Mammary epithelial cell (primary cell): ENCODE measurements around the gene MYO5C.

Experiments used
- EZH2 ChIP-seq: IDR thresholded peaks from 2 replicates; pipeline ENCODE4 v1.6.1; 2012; ENCODE audit warnings: low read length, inconsistent platforms, borderline replicate concordance
- TF ChIP-seq, protein P1 (sequence below), 2 donors: IDR thresholded peaks in 1 of 2; conservative IDR thresholded peaks in 1 of 2; 2 replicates each; pipeline ENCODE4 v1.5.1; 2011 to 2012; ENCODE audit warnings: inconsistent platforms in 2 of 2, low read length in 2 of 2, mild to moderate bottlenecking in 2 of 2, control low read depth in 1 of 2, low read depth in 1 of 2; ENCODE audit not compliant: insufficient read depth in 1 of 2; ENCODE audit errors: extremely low read depth in 1 of 2

DNA sequence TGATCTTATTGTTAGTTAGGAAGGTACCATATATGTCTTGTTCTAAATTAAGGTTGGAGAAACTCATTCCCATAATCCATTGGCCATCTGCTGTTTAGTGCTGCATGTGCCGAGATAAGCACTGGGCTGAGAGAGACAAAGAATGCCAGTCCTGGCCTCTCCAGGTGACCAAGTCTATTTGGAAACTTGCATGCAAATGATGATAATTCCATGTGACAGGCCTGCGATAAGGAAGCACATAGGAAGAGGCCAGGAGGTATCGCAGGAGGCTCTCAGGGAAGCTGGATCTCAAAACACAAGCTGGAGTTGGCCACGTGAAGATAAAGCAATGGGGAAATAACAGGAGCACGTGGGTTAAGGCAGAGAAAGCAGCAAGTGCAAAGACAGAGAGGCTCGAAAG is 39.7 kb downstream of the MYO5C start:
- TF ChIP-seq, protein P1, sequence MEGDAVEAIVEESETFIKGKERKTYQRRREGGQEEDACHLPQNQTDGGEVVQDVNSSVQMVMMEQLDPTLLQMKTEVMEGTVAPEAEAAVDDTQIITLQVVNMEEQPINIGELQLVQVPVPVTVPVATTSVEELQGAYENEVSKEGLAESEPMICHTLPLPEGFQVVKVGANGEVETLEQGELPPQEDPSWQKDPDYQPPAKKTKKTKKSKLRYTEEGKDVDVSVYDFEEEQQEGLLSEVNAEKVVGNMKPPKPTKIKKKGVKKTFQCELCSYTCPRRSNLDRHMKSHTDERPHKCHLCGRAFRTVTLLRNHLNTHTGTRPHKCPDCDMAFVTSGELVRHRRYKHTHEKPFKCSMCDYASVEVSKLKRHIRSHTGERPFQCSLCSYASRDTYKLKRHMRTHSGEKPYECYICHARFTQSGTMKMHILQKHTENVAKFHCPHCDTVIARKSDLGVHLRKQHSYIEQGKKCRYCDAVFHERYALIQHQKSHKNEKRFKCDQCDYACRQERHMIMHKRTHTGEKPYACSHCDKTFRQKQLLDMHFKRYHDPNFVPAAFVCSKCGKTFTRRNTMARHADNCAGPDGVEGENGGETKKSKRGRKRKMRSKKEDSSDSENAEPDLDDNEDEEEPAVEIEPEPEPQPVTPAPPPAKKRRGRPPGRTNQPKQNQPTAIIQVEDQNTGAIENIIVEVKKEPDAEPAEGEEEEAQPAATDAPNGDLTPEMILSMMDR (conservative IDR thresholded peaks at IDR 0.05 in 1 of 2, IDR thresholded peaks at IDR 0.05 in 1 of 2; ENCODE audit: extremely low read depth in 1 of 2, insufficient read depth in 1 of 2, low read depth in 1 of 2, low read length in 2 of 2): no peak
- TF ChIP-seq EZH2: no peak
